ENCODE data around the gene GBF1. TPM values are rescaled to one million over a fixed set of nuclear protein-coding genes. Genes with fewer than 3 reads are reported as not detected.

The GBF1 gene
- total and polyA plus RNA-seq, 8 donors = 44.7 to 57.2 (median 46.6) TPM

DNA sequence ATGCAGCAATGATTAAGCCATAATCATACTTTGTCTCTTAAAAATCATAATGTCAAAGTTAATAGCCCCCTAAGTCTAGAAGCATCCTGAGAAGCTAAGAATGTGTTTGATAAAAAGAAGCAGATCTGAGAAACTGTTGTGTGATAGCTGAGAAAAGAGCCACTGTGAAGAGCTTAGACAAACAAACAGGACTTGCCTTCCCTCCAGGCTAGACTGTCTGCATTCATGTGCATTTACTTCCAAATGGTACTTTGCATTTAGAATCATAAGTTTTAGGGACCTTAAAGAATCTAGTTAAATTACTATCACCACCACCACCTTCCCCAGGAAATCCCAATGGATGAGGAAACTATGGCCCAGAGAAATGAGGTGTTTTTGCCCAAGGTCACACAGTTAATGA, 87.4 kb downstream of the GBF1 start:
- ATAC-seq = no peak
- TF ChIP-seq, protein P1, sequence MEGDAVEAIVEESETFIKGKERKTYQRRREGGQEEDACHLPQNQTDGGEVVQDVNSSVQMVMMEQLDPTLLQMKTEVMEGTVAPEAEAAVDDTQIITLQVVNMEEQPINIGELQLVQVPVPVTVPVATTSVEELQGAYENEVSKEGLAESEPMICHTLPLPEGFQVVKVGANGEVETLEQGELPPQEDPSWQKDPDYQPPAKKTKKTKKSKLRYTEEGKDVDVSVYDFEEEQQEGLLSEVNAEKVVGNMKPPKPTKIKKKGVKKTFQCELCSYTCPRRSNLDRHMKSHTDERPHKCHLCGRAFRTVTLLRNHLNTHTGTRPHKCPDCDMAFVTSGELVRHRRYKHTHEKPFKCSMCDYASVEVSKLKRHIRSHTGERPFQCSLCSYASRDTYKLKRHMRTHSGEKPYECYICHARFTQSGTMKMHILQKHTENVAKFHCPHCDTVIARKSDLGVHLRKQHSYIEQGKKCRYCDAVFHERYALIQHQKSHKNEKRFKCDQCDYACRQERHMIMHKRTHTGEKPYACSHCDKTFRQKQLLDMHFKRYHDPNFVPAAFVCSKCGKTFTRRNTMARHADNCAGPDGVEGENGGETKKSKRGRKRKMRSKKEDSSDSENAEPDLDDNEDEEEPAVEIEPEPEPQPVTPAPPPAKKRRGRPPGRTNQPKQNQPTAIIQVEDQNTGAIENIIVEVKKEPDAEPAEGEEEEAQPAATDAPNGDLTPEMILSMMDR (IDR thresholded peaks at IDR 0.05) = no peak
- intact Hi-C loops (cut with DNase I) = no loop called here
- no peaks in the 10 kb centered on the region for H3K9me3 ChIP-seq
- H3K27me3 ChIP-seq = no peaks in the 10 kb centered on the region
- H3K4me1 ChIP-seq = peaks cover 4 to 22% of the 10 kb centered on the region in 2 donors
- no peaks in the 10 kb centered on the region for H3K36me3 ChIP-seq
- no peak overlapping the region for H3K4me3 ChIP-seq
- no peak for DNase-seq
- no peak overlapping the region for H3K27ac ChIP-seq

DNA sequence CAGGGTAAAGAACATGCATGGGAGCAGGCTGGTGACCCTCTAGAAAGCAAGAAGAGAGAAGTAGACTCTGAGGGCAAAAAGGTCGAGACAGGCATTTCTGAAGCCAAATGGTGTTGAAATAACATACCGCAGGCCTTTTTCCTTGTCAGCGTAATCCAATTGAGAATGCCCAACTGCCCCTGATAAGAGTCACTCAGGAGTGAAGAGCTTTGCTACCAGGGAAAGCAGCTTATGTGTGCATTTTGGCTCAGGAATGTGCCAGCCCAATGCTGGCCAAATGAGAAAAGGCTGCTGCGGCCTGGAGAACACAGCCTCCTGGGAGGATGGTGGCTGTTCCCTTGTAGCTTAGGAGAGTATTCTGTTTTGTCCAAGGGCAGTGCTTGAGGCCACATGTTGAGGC, 88.8 kb downstream of the GBF1 start:
- Histone ChIP-seq H3K27ac (no peak overlapping the region), H3K9me3 (no peaks in the 10 kb centered on the region), H3K4me1 (peaks cover 4 to 22% of the 10 kb centered on the region in 2 donors), H3K27me3 (no peaks in the 10 kb centered on the region), H3K36me3 (no peaks in the 10 kb centered on the region), H3K4me3 (no peak overlapping the region)
- TF ChIP-seq, protein P1 (IDR thresholded peaks at IDR 0.05) = no peak
- ATAC-seq = peak; percentile 92
- intact Hi-C loops (cut with DNase I) = no loop called here
- DNase-seq = peak in 3 of 4 donors; percentile 14 to 53 (median 42)

DNA sequence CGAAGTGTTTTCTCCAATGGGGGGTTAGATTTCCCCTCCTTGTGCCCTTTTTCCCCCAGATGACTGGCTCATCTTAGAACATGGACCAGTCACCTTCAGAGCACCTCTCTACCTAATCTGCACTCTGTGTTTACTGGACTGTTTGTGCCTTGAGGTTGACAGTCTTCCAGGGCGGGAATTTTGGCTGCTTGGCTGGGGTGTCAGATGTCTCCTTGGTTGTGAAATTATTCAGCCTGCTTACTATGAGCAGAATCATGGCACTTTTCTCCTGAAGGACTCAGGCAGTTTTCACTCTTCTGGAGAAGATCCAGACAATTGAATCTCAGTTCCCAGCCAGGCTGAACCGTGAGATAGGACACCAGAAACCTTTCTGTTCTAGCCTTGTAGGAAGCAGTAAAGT, 89.9 kb downstream of the GBF1 start:
- intact Hi-C loops (cut with DNase I) = no loop called here
- DNase-seq = no peak
- TF ChIP-seq, protein P1 (IDR thresholded peaks at IDR 0.05) = no peak
- Histone ChIP-seq H3K9me3 (no peaks in the 10 kb centered on the region), H3K4me3 (no peak overlapping the region), H3K4me1 (peaks cover 4 to 22% of the 10 kb centered on the region in 2 donors), H3K27ac (no peak overlapping the region), H3K27me3 (no peaks in the 10 kb centered on the region), H3K36me3 (no peaks in the 10 kb centered on the region)
- ATAC-seq = peak; percentile 58

DNA sequence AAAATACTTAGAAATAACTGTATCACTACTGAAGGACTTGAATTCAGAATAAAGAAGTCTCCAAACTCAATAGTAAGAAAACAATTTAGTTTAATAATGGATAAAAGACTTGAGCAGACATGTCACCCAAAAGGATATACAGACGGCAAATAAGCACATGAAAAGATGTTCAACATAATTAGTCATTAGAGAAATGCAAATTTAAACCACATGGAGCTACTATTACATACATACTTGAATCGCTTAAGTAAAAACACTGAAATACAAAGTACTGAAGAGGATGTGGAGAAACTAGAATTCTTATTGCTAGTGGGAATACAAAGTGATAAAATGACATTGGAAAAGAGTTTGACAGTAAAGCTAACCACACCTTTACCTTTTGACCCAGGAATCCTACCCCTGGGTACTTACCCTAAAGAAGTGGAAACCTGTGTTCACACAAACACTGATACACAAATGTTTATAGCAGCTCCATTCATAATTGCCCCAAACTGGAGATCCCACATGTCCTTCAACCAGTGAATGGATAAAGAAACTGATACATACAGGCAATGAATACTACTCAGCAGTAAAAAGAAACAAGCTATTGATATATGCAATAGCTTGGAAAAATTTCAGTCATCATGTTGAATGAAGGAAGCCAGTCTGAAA, 95.8 kb downstream of the GBF1 start:
- TF ChIP-seq, protein P1 (IDR thresholded peaks at IDR 0.05) = no peak
- H3K27ac ChIP-seq = no peak overlapping the region
- peaks cover 0 to 4% of the 10 kb centered on the region in 2 donors for H3K4me1 ChIP-seq
- peaks cover 0 to 25% of the 10 kb centered on the region in 2 donors for H3K36me3 ChIP-seq
- intact Hi-C loops (cut with DNase I) = no loop called here
- no peak overlapping the region for H3K4me3 ChIP-seq
- ATAC-seq = no peak
- DNase-seq = no peak
- H3K9me3 ChIP-seq = no peaks in the 10 kb centered on the region
- H3K27me3 ChIP-seq = no peaks in the 10 kb centered on the region

DNA sequence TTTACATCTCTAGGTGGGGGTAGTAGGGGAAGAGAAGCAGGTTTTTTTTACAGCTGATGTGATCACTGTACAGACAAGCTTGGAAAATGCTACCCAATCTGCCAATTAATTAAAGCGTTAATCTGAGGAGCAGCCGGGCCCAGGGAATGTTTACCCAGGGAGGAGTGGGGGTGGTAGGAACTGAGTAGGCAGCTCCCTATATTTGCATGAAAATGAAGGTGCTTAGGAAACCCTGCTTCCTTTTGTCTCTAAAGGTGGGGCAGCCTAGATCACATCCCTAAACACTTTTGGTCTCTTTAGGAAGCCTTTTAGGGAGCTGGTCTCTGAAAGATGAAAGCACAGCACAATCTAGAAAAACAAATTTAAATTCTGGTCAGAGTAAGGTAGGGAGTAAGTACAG, 97.1 kb downstream of the GBF1 start:
- Histone ChIP-seq H3K27ac (no peak overlapping the region), H3K4me1 (peaks cover 0 to 4% of the 10 kb centered on the region in 2 donors), H3K4me3 (no peak overlapping the region), H3K9me3 (no peaks in the 10 kb centered on the region), H3K36me3 (peaks cover 0 to 38% of the 10 kb centered on the region in 2 donors), H3K27me3 (no peaks in the 10 kb centered on the region)
- DNase-seq (no peak), ATAC-seq (peak; percentile 26)
- intact Hi-C loops (cut with DNase I) = no loop called here
- TF ChIP-seq, protein P1 (IDR thresholded peaks at IDR 0.05) = no peak

All from left lung (tissue), 10 donors.